HUES48 (cell line): Measurements from ENCODE around the gene MARS2.

Source experiments
- H3K27ac ChIP-seq: one replicate; pipeline ENCODE4 v1.7.0; 2013; ENCODE audit warnings: low read depth, low read length, inconsistent platforms
- H3K27me3 ChIP-seq: 2 replicates; pipeline ENCODE4 v1.6.1; 2013; ENCODE audit warnings: mild to moderate bottlenecking, low read length; ENCODE audit not compliant: control insufficient read depth, insufficient read depth
- H3K36me3 ChIP-seq: 2 replicates; pipeline ENCODE4 v1.6.1; 2013; ENCODE audit warnings: low read length; ENCODE audit not compliant: control insufficient read depth, insufficient read depth
- H3K4me1 ChIP-seq: 2 replicates; pipeline ENCODE4 v1.6.1; 2013; ENCODE audit warnings: mild to moderate bottlenecking, low read length; ENCODE audit not compliant: control insufficient read depth, insufficient read depth
- H3K4me3 ChIP-seq: 2 replicates; pipeline ENCODE4 v1.5.1; 2013; ENCODE audit warnings: mild to moderate bottlenecking, low read depth, low read length
- H3K9ac ChIP-seq: 2 replicates; pipeline ENCODE4 v1.6.1; 2013; ENCODE audit warnings: mild to moderate bottlenecking, low read depth, low read length, moderate library complexity
- H3K9me3 ChIP-seq: 2 replicates; pipeline ENCODE4 v1.6.1; 2013; ENCODE audit warnings: low read length; ENCODE audit not compliant: control insufficient read depth, insufficient read depth

Gene MARS2

DNA sequence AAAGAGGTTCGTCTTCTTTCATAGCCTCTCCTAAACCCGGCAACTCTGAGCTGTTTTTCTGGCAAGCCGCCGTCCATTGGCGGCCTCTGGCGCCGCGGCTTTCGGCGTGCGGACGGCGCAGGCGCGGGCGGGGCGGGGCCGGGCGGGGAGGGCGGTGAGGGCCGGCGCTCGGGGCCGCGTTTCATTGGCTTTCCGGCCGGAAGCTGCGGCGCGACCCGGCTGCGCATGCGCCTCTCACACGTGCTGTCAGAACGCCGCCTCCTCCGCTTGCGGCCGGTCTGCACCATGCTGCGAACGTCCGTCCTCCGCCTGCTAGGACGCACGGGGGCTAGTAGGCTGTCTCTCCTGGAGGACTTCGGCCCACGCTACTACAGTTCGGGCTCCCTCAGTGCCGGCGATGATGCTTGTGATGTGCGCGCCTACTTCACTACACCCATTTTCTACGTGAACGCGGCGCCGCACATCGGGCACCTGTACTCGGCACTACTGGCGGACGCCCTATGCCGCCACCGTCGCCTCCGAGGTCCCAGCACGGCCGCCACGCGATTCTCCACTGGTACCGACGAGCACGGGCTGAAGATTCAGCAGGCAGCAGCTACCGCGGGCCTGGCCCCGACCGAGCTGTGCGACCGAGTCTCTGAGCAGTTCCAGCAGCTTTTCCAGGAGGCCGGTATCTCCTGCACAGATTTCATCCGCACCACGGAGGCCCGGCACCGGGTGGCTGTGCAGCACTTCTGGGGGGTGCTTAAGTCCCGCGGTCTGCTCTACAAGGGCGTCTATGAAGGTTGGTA lies at the start of gene MARS2:
Gene MARS2 (plus strand): TSS at position 249 of the 791 bp plus-strand sequence. CDS start 37 bp downstream, at position 286.
- Histone ChIP-seq H3K27ac (peak within 1 kb of the TSS; percentile 85), H3K36me3 (peaks cover 17% of the 10 kb centered on the region), H3K4me3 (peak within 1 kb of the TSS; percentile 99), H3K9me3 (no peaks in the 10 kb centered on the region), H3K9ac (peak within 1 kb of the TSS; percentile 70), H3K4me1 (peaks cover 25% of the 10 kb centered on the region), H3K27me3 (no peaks in the 10 kb centered on the region)

GRCh38 chr2:197657562-197657961 lies 47.6 kb upstream of the MARS2 start:
- Histone ChIP-seq H3K36me3 (no peaks in the 10 kb centered on the region), H3K9me3 (no peaks in the 10 kb centered on the region), H3K4me3 (no peak overlapping the region), H3K4me1 (peaks cover 12% of the 10 kb centered on the region), H3K27me3 (no peaks in the 10 kb centered on the region), H3K27ac (peak overlapping the region; percentile 63), H3K9ac (no peak overlapping the region)

DNA sequence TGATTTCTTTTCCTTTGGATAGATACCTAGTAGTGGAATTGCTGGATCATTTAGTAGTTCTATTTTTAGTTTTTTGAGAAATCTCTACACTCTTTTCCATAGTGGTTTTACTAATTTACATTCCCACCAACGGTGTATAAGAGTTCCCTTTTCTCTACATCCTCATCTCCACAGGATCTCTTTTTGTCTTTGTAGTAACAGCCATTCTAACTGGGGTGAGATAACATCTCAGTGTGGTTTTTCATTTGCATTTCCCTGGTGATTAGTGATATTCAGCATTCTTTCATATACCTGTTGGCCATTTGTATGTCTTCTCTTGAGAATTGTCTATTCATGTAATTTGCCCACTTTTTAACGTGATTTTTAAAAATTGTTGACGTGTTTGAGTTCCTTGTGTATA lies 43.5 kb upstream of the MARS2 start:
- Histone ChIP-seq H3K27ac (peak overlapping the region; percentile 42), H3K4me1 (peaks cover 12% of the 10 kb centered on the region), H3K4me3 (no peak overlapping the region), H3K27me3 (no peaks in the 10 kb centered on the region), H3K9me3 (peaks cover 5% of the 10 kb centered on the region; the same call in 1 of the 2 replicates), H3K36me3 (no peaks in the 10 kb centered on the region), H3K9ac (no peak overlapping the region)

GRCh38 chr2:197666277-197666676 lies 38.9 kb upstream of the MARS2 start:
- peaks cover 5% of the 10 kb centered on the region; the same call in 1 of the 2 replicates for H3K9me3 ChIP-seq

GRCh38 chr2:197668296-197668695 lies 36.9 kb upstream of the MARS2 start:
- Histone ChIP-seq H3K36me3 (no peaks in the 10 kb centered on the region), H3K9me3 (peaks cover 5% of the 10 kb centered on the region; the same call in 1 of the 2 replicates), H3K27ac (no peak overlapping the region), H3K27me3 (no peaks in the 10 kb centered on the region), H3K4me1 (peaks cover 12% of the 10 kb centered on the region), H3K4me3 (no peak overlapping the region), H3K9ac (no peak overlapping the region)

More at GRCh38 chr2:197666277-197666676, 38.9 kb upstream of the MARS2 start:
- no peak overlapping the region for H3K9ac ChIP-seq
- H3K27me3 ChIP-seq: no peaks in the 10 kb centered on the region
- no peak overlapping the region for H3K27ac ChIP-seq
- no peak overlapping the region for H3K4me3 ChIP-seq
- H3K4me1 ChIP-seq: peaks cover 9% of the 10 kb centered on the region
- H3K36me3 ChIP-seq: no peaks in the 10 kb centered on the region

GRCh38 chr2:197669077-197669476 lies 36.1 kb upstream of the MARS2 start:
- Histone ChIP-seq H3K27ac (no peak overlapping the region), H3K9ac (no peak overlapping the region), H3K27me3 (no peaks in the 10 kb centered on the region), H3K36me3 (no peaks in the 10 kb centered on the region), H3K9me3 (peaks cover 5% of the 10 kb centered on the region; the same call in 1 of the 2 replicates), H3K4me1 (peaks cover 18% of the 10 kb centered on the region), H3K4me3 (no peak overlapping the region)

GRCh38 chr2:197672371-197672893 lies 32.7 kb upstream of the MARS2 start:
- peaks cover 32% of the 10 kb centered on the region for H3K4me1 ChIP-seq
- no peak overlapping the region for H3K27ac ChIP-seq
- H3K36me3 ChIP-seq: no peaks in the 10 kb centered on the region
- H3K4me3 ChIP-seq: no peak overlapping the region
- no peaks in the 10 kb centered on the region for H3K27me3 ChIP-seq
- H3K9ac ChIP-seq: no peak overlapping the region
- H3K9me3 ChIP-seq: no peaks in the 10 kb centered on the region

DNA sequence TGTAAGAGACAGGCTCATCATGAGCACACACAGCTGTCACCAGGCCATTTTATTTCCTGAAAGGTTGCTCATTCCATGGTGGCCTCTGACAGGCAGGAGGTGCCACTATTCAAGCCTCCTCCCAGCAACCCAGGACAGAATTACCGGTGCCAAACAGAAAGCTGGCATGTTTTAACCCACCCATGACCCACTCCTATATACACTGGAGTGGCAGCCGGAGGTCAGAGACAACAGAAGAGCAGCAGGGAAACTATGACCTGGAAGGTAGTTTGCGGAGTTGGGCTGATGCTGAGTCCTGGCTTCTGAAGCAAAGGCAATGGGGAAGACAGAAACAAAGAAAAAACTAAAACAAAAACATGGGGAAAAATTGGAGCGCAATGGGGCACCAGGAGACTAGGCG lies 32.1 kb upstream of the MARS2 start:
- H3K4me3 ChIP-seq: no peak overlapping the region

DNA sequence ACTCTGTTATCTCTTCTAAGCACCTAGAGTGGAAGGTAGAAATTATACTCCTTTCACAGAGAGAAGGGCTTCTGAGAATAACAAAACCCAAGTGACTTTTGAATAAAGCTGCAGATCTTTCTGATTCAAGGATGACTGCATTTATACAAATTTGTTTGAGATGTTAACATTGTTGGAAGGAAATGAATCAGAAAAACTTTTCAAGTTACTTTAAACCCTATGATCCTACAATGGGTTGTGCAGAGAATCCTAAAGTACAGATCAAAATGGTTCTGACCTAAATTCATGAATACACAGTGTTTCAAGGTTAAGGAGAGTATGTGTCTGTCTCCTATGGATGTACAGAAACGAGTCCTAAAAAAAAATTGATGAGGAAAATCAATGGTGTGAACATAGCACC lies 31.6 kb upstream of the MARS2 start:
- H3K27ac ChIP-seq: no peak overlapping the region
- H3K4me1 ChIP-seq: peaks cover 29% of the 10 kb centered on the region
- no peak overlapping the region for H3K4me3 ChIP-seq

More for the DNA sequence above, 32.1 kb upstream of the MARS2 start:
- no peaks in the 10 kb centered on the region for H3K9me3 ChIP-seq
- peaks cover 29% of the 10 kb centered on the region for H3K4me1 ChIP-seq
- H3K9ac ChIP-seq: no peak overlapping the region
- no peaks in the 10 kb centered on the region for H3K36me3 ChIP-seq
- H3K27ac ChIP-seq: no peak overlapping the region
- H3K27me3 ChIP-seq: no peaks in the 10 kb centered on the region

DNA sequence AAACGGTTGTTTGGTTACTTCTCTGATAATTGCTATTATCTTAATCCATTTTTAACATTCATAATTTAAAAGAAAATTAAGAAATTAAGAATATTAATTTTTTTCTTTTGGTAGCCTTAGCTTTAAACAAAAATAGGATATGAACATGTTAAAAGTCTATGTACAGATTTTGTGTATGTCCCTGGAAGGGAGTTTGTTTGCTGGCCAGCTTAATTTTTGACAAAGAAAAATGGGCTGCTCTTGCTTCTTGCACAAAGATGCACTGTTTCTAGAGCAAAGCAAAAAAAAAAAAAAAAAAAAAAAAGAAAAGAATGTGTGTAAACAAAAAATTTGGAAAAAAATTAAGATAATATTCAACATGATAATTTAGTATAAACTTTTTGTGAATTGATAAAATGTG lies 31.1 kb upstream of the MARS2 start:
- Histone ChIP-seq H3K27ac (no peak overlapping the region), H3K9me3 (no peaks in the 10 kb centered on the region), H3K27me3 (no peaks in the 10 kb centered on the region), H3K9ac (no peak overlapping the region), H3K4me3 (no peak overlapping the region), H3K36me3 (no peaks in the 10 kb centered on the region), H3K4me1 (peaks cover 29% of the 10 kb centered on the region)

More for the DNA sequence above, 31.6 kb upstream of the MARS2 start:
- Histone ChIP-seq H3K9me3 (no peaks in the 10 kb centered on the region), H3K36me3 (no peaks in the 10 kb centered on the region), H3K9ac (no peak overlapping the region), H3K27me3 (no peaks in the 10 kb centered on the region)

GRCh38 chr2:197674591-197674990 lies 30.6 kb upstream of the MARS2 start:
- H3K9me3 ChIP-seq: no peaks in the 10 kb centered on the region
- peak overlapping the region; percentile 63; the same call in 1 of the 2 replicates for H3K4me3 ChIP-seq
- H3K9ac ChIP-seq: no peak overlapping the region
- H3K27ac ChIP-seq: no peak overlapping the region
- peaks cover 29% of the 10 kb centered on the region for H3K4me1 ChIP-seq
- H3K36me3 ChIP-seq: no peaks in the 10 kb centered on the region
- no peaks in the 10 kb centered on the region for H3K27me3 ChIP-seq
